Gastrocnemius medialis (tissue), 4 donors: ENCODE measurements around the gene CHST5.
"Not testable (repeated sequence)": the region's sequence is repeated elsewhere in the genome, so short reads cannot be mapped to it uniquely, and the experiment has no call there.

Source experiments
- CTCF ChIP-seq, 5 experiments: fragments of 450-650 bp in 3 of 5; fragments of 200-600 bp in 2 of 5; sonication (generic) in 2 of 5; IDR thresholded peaks in 4 of 5; conservative IDR thresholded peaks in 1 of 5; 1 replicate in 4 of 5; 2 replicates in 1 of 5; pipeline ENCODE4 v1.5.1; 2016 to 2019; ENCODE audit warnings: antibody characterized with exemption in 5 of 5, mild to moderate bottlenecking in 3 of 5, moderate library complexity in 3 of 5
- POLR2A ChIP-seq, 2 donors: fragments of 450-650 bp; IDR thresholded peaks; one replicate each; pipeline ENCODE4 v1.6.1; 2017; ENCODE audit warnings: antibody characterized with exemption in 2 of 2, mild to moderate bottlenecking in 2 of 2, moderate library complexity in 2 of 2

GRCh38 chr16:75516189-75516966 lies 19.5 kb downstream of the CHST5 start:
- not testable (repeated sequence) for TF ChIP-seq CTCF (IDR thresholded peaks at IDR 0.05 in 4 of 5, conservative IDR thresholded peaks at IDR 0.05 in 1 of 5); POLR2A (IDR thresholded peaks at IDR 0.05)
